K562 (cell line): Measurements from ENCODE around the gene RASSF10. TPM values are rescaled to one million over a fixed set of nuclear protein-coding genes. Genes with fewer than 3 reads are reported as not detected.
A peak's percentile ranks its signal among the peaks of the same experiment; 100 is the strongest.

ENCODE experiments used
- CHD2 ChIP-seq: IDR thresholded peaks from 2 replicates; pipeline ENCODE4 v1.6.1; 2011; ENCODE audit warnings: low read depth, low read length
- CREB3 ChIP-seq: fragments of 450-650 bp; conservative IDR thresholded peaks from 2 replicates; pipeline ENCODE4 v1.6.1; 2016; ENCODE audit warnings: missing genetic modification characterization, low read depth, mild to moderate bottlenecking, missing compliant biosample characterization, moderate library complexity
- HES1 ChIP-seq: fragments of 450-650 bp; IDR thresholded peaks from 2 replicates; pipeline ENCODE4 v1.6.1; 2016; ENCODE audit warnings: low read depth, mild to moderate bottlenecking, moderate library complexity
- KLF13 ChIP-seq: fragments of 450-650 bp; IDR thresholded peaks from 2 replicates; pipeline ENCODE4 v1.6.1; 2016; ENCODE audit warnings: missing genetic modification characterization, low read depth, mild to moderate bottlenecking, missing compliant biosample characterization, moderate library complexity, borderline replicate concordance
- L3MBTL2 ChIP-seq: fragments of 450-650 bp; IDR thresholded peaks from 2 replicates; pipeline ENCODE4 v1.6.1; 2016; ENCODE audit warnings: mild to moderate bottlenecking, moderate library complexity
- LARP7 ChIP-seq: fragments of 450-650 bp; IDR thresholded peaks from 2 replicates; pipeline ENCODE4 v1.6.1; 2016
- MCM5 ChIP-seq: fragments of 450-650 bp; IDR thresholded peaks from 2 replicates; pipeline ENCODE4 v1.6.1; 2016; ENCODE audit warnings: low read depth
- MTA3 ChIP-seq: fragments of 450-650 bp; formaldehyde crosslinking; IDR thresholded peaks from 2 replicates; pipeline ENCODE4 v1.6.1; 2017; ENCODE audit warnings: mild to moderate bottlenecking, borderline replicate concordance
- NR3C1 ChIP-seq: sonication (generic); formaldehyde crosslinking; IDR thresholded peaks from 2 replicates; pipeline ENCODE4 v1.8.1; 2022; ENCODE audit warnings: missing genetic modification reagents
- PHB2 ChIP-seq: fragments of 450-650 bp; IDR thresholded peaks from 2 replicates; pipeline ENCODE4 v1.6.1; 2017; ENCODE audit warnings: low read depth
- RCOR1 ChIP-seq, 2 experiments: IDR thresholded peaks; 2 replicates each; pipeline ENCODE4 v1.6.1; 2012; ENCODE audit warnings: low read depth in 2 of 2, low read length in 2 of 2, borderline replicate concordance in 1 of 2, improper control_type of control experiment in 1 of 2
- SMAD3 ChIP-seq: fragments of 450-650 bp; formaldehyde crosslinking; conservative IDR thresholded peaks from 2 replicates; pipeline ENCODE4 v1.4.0; 2020; ENCODE audit warnings: mild to moderate bottlenecking
- THRA ChIP-seq: fragments of 450-650 bp; IDR thresholded peaks from 2 replicates; pipeline ENCODE4 v1.6.1; 2017; ENCODE audit warnings: mild to moderate bottlenecking, moderate library complexity
- TRIM25 ChIP-seq: fragments of 450-650 bp; IDR thresholded peaks from 2 replicates; pipeline ENCODE4 v1.7.0; 2016; ENCODE audit warnings: borderline replicate concordance
- ZNF12 ChIP-seq: sonication (generic); formaldehyde crosslinking; IDR thresholded peaks from 2 replicates; pipeline ENCODE4 v1.4.0; 2020; ENCODE audit warnings: mild to moderate bottlenecking, missing genetic modification reagents
- ZNF584 ChIP-seq: fragments of 200-800 bp; sonication (Bioruptor generic); IDR thresholded peaks from 2 replicates; pipeline ENCODE4 v1.6.1; 2016; ENCODE audit warnings: low read depth, mild to moderate bottlenecking, missing genetic modification characterization, missing compliant biosample characterization
- ZNF592 ChIP-seq: fragments of 450-650 bp; IDR thresholded peaks from 2 replicates; pipeline ENCODE4 v1.6.1; 2017; ENCODE audit warnings: antibody characterized with exemption, mild to moderate bottlenecking
- ZNF696 ChIP-seq: fragments of 250-450 bp; sonication (Bioruptor Pico); conservative IDR thresholded peaks from 2 replicates; pipeline ENCODE4 v1.4.0; 2020; ENCODE audit warnings: mild to moderate bottlenecking, moderate library complexity
- ZNF764 ChIP-seq: fragments of 250-450 bp; sonication (Bioruptor Pico); IDR thresholded peaks from 2 replicates; pipeline ENCODE4 v1.4.0; 2020; ENCODE audit warnings: low read depth, mild to moderate bottlenecking, moderate library complexity
- polyA plus RNA-seq, 8 experiments: library from polyadenylated mRNA; depleted of rRNA in 4 of 8; stranded (reverse) in 5 of 8; unstranded in 3 of 8; fragments of >200 nt; fragmentation: Nextera tagmentation in 2 of 8; fragmentation: Illumina TruSeq in 1 of 8; extraction: Ambion mirVana in 2 of 8; extraction: Trizol in 1 of 8; gene quantifications; 2 replicates each; pipeline versions ENCODE4 v1.2.1 to v1.2.3, GENCODE V29; 2011 to 2014; ENCODE audit warnings: inconsistent platforms in 1 of 8, missing spikeins in 1 of 8
- total RNA-seq, 7 experiments: library from RNA; depleted of rRNA in 6 of 7; stranded (reverse); fragments of >200 nt in 6 of 7; fragmentation: Illumina TruSeq in 2 of 7; extraction: Trizol in 2 of 7; gene quantifications; 2 replicates each; pipeline versions ENCODE4 v1.2.1 to v1.2.3, GENCODE V29; 2011 to 2021; ENCODE audit warnings: low replicate concordance in 1 of 7

RASSF10 gene
- total and polyA plus RNA-seq, 9 of the 15 experiments (the other 6 are each of a cell fraction or from before 2014, with no cell fraction given), result not detected

GRCh38 chr11:12989428-12990161 lies 19.5 kb upstream of the RASSF10 start (continued):
- TF ChIP-seq ZNF592 (peak; percentile 78), SMAD3 (CRISPR knock-in tag) (0 out of 2 replicates have a peak, but pooled peaks have one; percentile 46), MTA3 (peak; percentile 98), THRA (no peak), L3MBTL2 (peak; percentile 98), NR3C1 (CRISPR knock-in tag) (no peak), HES1 (peak; percentile 85), TRIM25 (no peak), RCOR1 (IDR thresholded peaks at IDR 0.05; ENCODE audit: borderline replicate concordance in 1 of 2, low read depth in 2 of 2, low read length in 2 of 2) (peak; percentile 84 to 98), ZNF696 (CRISPR knock-in tag) (no peak), ZNF12 (CRISPR knock-in tag) (no peak), ZNF584 (CRISPR knock-in tag) (0 out of 2 replicates have a peak, but pooled peaks have one; percentile 74), PHB2 (0 out of 2 replicates have a peak, but pooled peaks have one; percentile 70), MCM5 (no peak), ZNF764 (CRISPR knock-in tag) (no peak), CREB3 (tag) (0 out of 2 replicates have a peak, but pooled peaks have one; percentile 47), CHD2 (peak; percentile 99), KLF13 (no peak), LARP7 (no peak; the same call in 1 of the 2 replicates)
